HepG2 (cell line): ENCODE data around the gene SLC35B4. TPM values are rescaled to one million over a fixed set of nuclear protein-coding genes. Genes with fewer than 3 reads are reported as not detected.

ENCODE experiments used
- ATAC-seq: fragments of 200-7000 bp; cut with Tn5 transposase; 3 replicates; pipeline ENCODE4 v1.9.1; 2020; ENCODE audit warnings: mild to moderate bottlenecking, moderate library complexity
- BruUV-seq: library from RNA; stranded (reverse); fragments of 400-500 nt; replicated peaks from 2 replicates; lab custom pipeline; 2021; lab: Mats Ljungman, UMichigan
- CTCF ChIA-PET: fragments of 300-600 bp; formaldehyde crosslinking; extraction: SDS; loops from one replicate; lab custom pipeline; 2021; ENCODE audit warnings: low total read pairs, inconsistent platforms, low intra/inter-chr PET ratio; lab: Yijun Ruan, JAX
- POLR2A ChIA-PET: fragments of 350-600 bp; sonication (Branson Sonifier 250); formaldehyde crosslinking; loops from one replicate; lab custom pipeline; 2020; ENCODE audit warnings: antibody characterized with exemption, inconsistent platforms; lab: Yijun Ruan, JAX
- DNase-seq: peaks from one replicate; pipeline ENCODE4 v3.0.0-alpha.2; 2015; ENCODE audit warnings: low spot score
- FAIRE-seq: peaks from 3 replicates; lab custom pipeline; 2011; peaks lifted over from hg19 to GRCh38; lab: Jason Lieb, UNC
- H2AFZ ChIP-seq: one replicate; pipeline ENCODE4 v1.6.1; 2011; ENCODE audit warnings: low read length, inconsistent platforms
- H3K27ac ChIP-seq: fragments of 300-600 bp; 3 replicates; pipeline ENCODE4 v1.8.0; 2011; ENCODE audit warnings: mixed run types, mild to moderate bottlenecking, mixed read lengths, low read length, inconsistent platforms; ENCODE audit not compliant: insufficient read depth; ENCODE audit errors: extremely low read length
- H3K27me3 ChIP-seq, 2 experiments: fragments of 200-600 bp in 1 of 2; 2 replicates in 1 of 2; 3 replicates in 1 of 2; pipeline versions ENCODE4 v1.6.0 to v1.8.0; 2011; ENCODE audit warnings: low read length in 2 of 2, mild to moderate bottlenecking in 2 of 2, moderate library complexity in 2 of 2, inconsistent platforms in 1 of 2; ENCODE audit not compliant: insufficient read depth in 2 of 2, control insufficient read depth in 1 of 2
- H3K36me3 ChIP-seq, 2 experiments: fragments of 200-600 bp in 1 of 2; replicated peaks in 1 of 2; 2 replicates in 1 of 2; 3 replicates in 1 of 2; pipeline versions ENCODE4 v1.5.1 to v1.8.0; 2011; ENCODE audit warnings: low read length in 2 of 2, inconsistent platforms in 1 of 2; ENCODE audit not compliant: insufficient read depth in 2 of 2, control insufficient read depth in 1 of 2
- H3K4me1 ChIP-seq: 2 replicates; pipeline ENCODE4 v1.5.1; 2012; ENCODE audit warnings: low read length, inconsistent platforms; ENCODE audit not compliant: insufficient read depth
- H3K4me2 ChIP-seq: 2 replicates; pipeline ENCODE4 v1.6.0; 2011; ENCODE audit warnings: low read depth, low read length, inconsistent platforms
- H3K4me3 ChIP-seq, 3 experiments: fragments of 200-600 bp in 1 of 3; sonication (generic), shearing (Covaris generic) in 1 of 3; replicated peaks in 1 of 3; 2 replicates each; pipeline ENCODE4 v1.5.1; 2011 to 2016; ENCODE audit warnings: low read length in 3 of 3, inconsistent platforms in 2 of 3, low read depth in 2 of 3, mild to moderate bottlenecking in 2 of 3, control low read depth in 1 of 3, mixed read lengths in 1 of 3; ENCODE audit not compliant: insufficient read depth in 1 of 3
- H3K79me2 ChIP-seq: one replicate; pipeline ENCODE4 v1.6.1; 2011; ENCODE audit warnings: low read length, inconsistent platforms; ENCODE audit not compliant: insufficient read depth
- H3K9ac ChIP-seq: 2 replicates; pipeline ENCODE4 v1.6.0; 2011; ENCODE audit warnings: mild to moderate bottlenecking, low read depth, low read length, inconsistent platforms; ENCODE audit not compliant: insufficient read depth
- H3K9me3 ChIP-seq: 2 replicates; pipeline ENCODE4 v1.5.1; 2012; ENCODE audit warnings: mild to moderate bottlenecking, low read length
- H4K20me1 ChIP-seq: 2 replicates; pipeline ENCODE4 v1.6.0; 2011; ENCODE audit warnings: inconsistent platforms, mild to moderate bottlenecking, low read length, moderate library complexity; ENCODE audit not compliant: insufficient read depth
- CTCF ChIP-seq: sonication (generic); formaldehyde crosslinking; IDR thresholded peaks from 2 replicates; pipeline ENCODE4 v1.5.0; 2020; ENCODE audit warnings: mild to moderate bottlenecking, missing genetic modification reagents, moderate library complexity
- E2F5 ChIP-seq: sonication (generic); formaldehyde crosslinking; conservative IDR thresholded peaks from 2 replicates; pipeline ENCODE4 v1.4.0; 2020; ENCODE audit warnings: missing genetic modification reagents
- FOXA3 ChIP-seq: IDR thresholded peaks from 2 replicates; pipeline ENCODE4 v1.6.1; 2016; ENCODE audit warnings: missing genetic modification reagents, missing compliant biosample characterization
- FOXP1 ChIP-seq, 2 experiments: fragments of 450-650 bp in 1 of 2; IDR thresholded peaks; 2 replicates each; pipeline ENCODE4 v1.6.1; 2017 to 2018; ENCODE audit warnings: antibody characterized with exemption in 1 of 2
- MAFK ChIP-seq, 2 experiments: IDR thresholded peaks in 1 of 2; conservative IDR thresholded peaks in 1 of 2; 2 replicates each; pipeline ENCODE4 v1.6.1; 2011; ENCODE audit warnings: improper control_type of control experiment in 2 of 2, low read length in 2 of 2
- MXD3 ChIP-seq: IDR thresholded peaks from 2 replicates; pipeline ENCODE4 v1.6.1; 2016; ENCODE audit warnings: mild to moderate bottlenecking, missing biosample characterization, missing genetic modification reagents
- PAXIP1 ChIP-seq: sonication (generic); formaldehyde crosslinking; conservative IDR thresholded peaks from 2 replicates; pipeline ENCODE4 v1.4.0; 2020; ENCODE audit warnings: mild to moderate bottlenecking, missing genetic modification reagents, moderate library complexity
- SIN3B ChIP-seq: fragments of 150-350 bp; IDR thresholded peaks from 2 replicates; pipeline ENCODE4 v1.6.1; 2014; ENCODE audit warnings: low read length
- STAT5B ChIP-seq: sonication (generic); formaldehyde crosslinking; IDR thresholded peaks from 2 replicates; pipeline ENCODE4 v1.4.0; 2020; ENCODE audit warnings: missing genetic modification reagents
- TEF ChIP-seq: sonication (generic); formaldehyde crosslinking; IDR thresholded peaks from 2 replicates; pipeline ENCODE4 v1.5.0; 2020; ENCODE audit warnings: missing genetic modification reagents
- THAP11 ChIP-seq: IDR thresholded peaks from 2 replicates; pipeline ENCODE4 v1.6.1; 2016; ENCODE audit warnings: missing biosample characterization, missing genetic modification reagents
- TP53 ChIP-seq: sonication (generic); formaldehyde crosslinking; conservative IDR thresholded peaks from 2 replicates; pipeline ENCODE4 v1.4.0; 2020; ENCODE audit warnings: missing genetic modification reagents
- ZBTB20 ChIP-seq: sonication (generic); formaldehyde crosslinking; IDR thresholded peaks from 2 replicates; pipeline ENCODE4 v1.8.1; 2023; ENCODE audit warnings: missing genetic modification reagents, low read depth, mild to moderate bottlenecking, borderline replicate concordance
- ZNF232 ChIP-seq: sonication (generic); formaldehyde crosslinking; IDR thresholded peaks from 2 replicates; pipeline ENCODE4 v1.4.0; 2020; ENCODE audit warnings: missing genetic modification reagents, borderline replicate concordance
- ZNF761 ChIP-seq: sonication (generic); formaldehyde crosslinking; conservative IDR thresholded peaks from 2 replicates; pipeline ENCODE4 v1.4.0; 2020; ENCODE audit warnings: mild to moderate bottlenecking, missing genetic modification reagents
- ZSCAN20 ChIP-seq: sonication (generic); formaldehyde crosslinking; IDR thresholded peaks from 2 replicates; pipeline ENCODE4 v1.4.0; 2020; ENCODE audit warnings: missing genetic modification reagents, mild to moderate bottlenecking, borderline replicate concordance
- WGBS: methylation state at CpG from one replicate; pipeline ENCODE4 v1.1.6; 2017; ENCODE audit warnings: low lambda C conversion rate; 5-methylcytosine and 5-hydroxymethylcytosine counted together
- in situ Hi-C: cut with HindIII; loops from 2 replicates; pipeline ENCODE4 v1.10.0; 2017; ENCODE audit warnings: low pct_unique_long_range_greater_than_20kb; ENCODE audit not compliant: extremely low pct_ligation_motif_present
- intact Hi-C: fragments of 100-400 bp; cut with micrococcal nuclease; formaldehyde crosslinking; loops from one replicate; pipeline ENCODE4 v1.10.0; 2022; ENCODE audit not compliant: unreplicated experiment
- polyA plus RNA-seq, 8 experiments: library from polyadenylated mRNA; depleted of rRNA in 3 of 8; stranded (reverse) in 7 of 8; unstranded in 1 of 8; fragments of >200 nt; fragmentation: Illumina TruSeq in 4 of 8; extraction: Trizol in 4 of 8; gene quantifications; 2 replicates each; pipeline versions ENCODE4 v1.2.1 to v1.2.3, GENCODE V29; 2011 to 2016; ENCODE audit warnings: low read depth in 4 of 8, missing spikeins in 1 of 8, mixed read lengths in 1 of 8; ENCODE audit not compliant: insufficient read depth in 1 of 8
- total RNA-seq, 5 experiments: library from RNA; depleted of rRNA; stranded (reverse); fragments of >200 nt; fragmentation: Illumina TruSeq; extraction: Trizol; gene quantifications; 2 replicates each; pipeline ENCODE4 v1.2.3, GENCODE V29; 2016; ENCODE audit warnings: low read depth in 1 of 5

The SLC35B4 gene
- total and polyA plus RNA-seq, 2 of the 13 experiments (the other 11 are each of a cell fraction or from before 2014, with no cell fraction given), result 17.1 to 17.8 TPM

GRCh38 chr7:134287916-134288659 lies 28.6 kb downstream of the SLC35B4 start (continued):
- TF ChIP-seq E2F5 (CRISPR knock-in tag) (no peak), FOXP1 (IDR thresholded peaks at IDR 0.05) (no peak), FOXP1 (CRISPR knock-in tag; IDR thresholded peaks at IDR 0.05) (no peak)
- TF ChIP-seq, all 625 proteins: peak for 0

- Histone ChIP-seq H3K9me3 (no peaks in the 10 kb centered on the region), H3K4me2 (no peak overlapping the region), H3K4me3 (no peak overlapping the region), H2AFZ (no peak overlapping the region), H3K27ac (no peak overlapping the region), H3K79me2 (no peaks in the 10 kb centered on the region), H4K20me1 (no peaks in the 10 kb centered on the region), H3K4me1 (no peaks in the 10 kb centered on the region), H3K27me3 (no peaks in the 10 kb centered on the region), H3K9ac (no peak overlapping the region), H3K36me3 (no peaks in the 10 kb centered on the region)
- intact Hi-C loops, result no loop called here
- ChIA-PET POLR2A (no interaction called here), CTCF (no interaction called here)
- BruUV-seq, result no TSS peak
- in situ Hi-C loops, result no loop called here
- WGBS, result 32% methylated on average over 3 of the region's 3 CpGs
- FAIRE-seq (no peak), ATAC-seq (no peak), DNase-seq (no peak)
- TF ChIP-seq STAT5B (CRISPR knock-in tag), result no peak
- no peak for TF ChIP-seq CTCF (CRISPR knock-in tag)
- no peak for TF ChIP-seq FOXA3 (CRISPR knock-in tag)
- no peak for TF ChIP-seq ZBTB20 (CRISPR knock-in tag)
- TF ChIP-seq ZNF232 (CRISPR knock-in tag), result no peak
- TF ChIP-seq ZSCAN20 (CRISPR knock-in tag), result no peak
- no peak for TF ChIP-seq PAXIP1 (CRISPR knock-in tag)
- no peak for TF ChIP-seq MXD3 (CRISPR knock-in tag)
- no peak for TF ChIP-seq TEF
- no peak for TF ChIP-seq MAFK (conservative IDR thresholded peaks at IDR 0.05 in 1 of 2, IDR thresholded peaks at IDR 0.05 in 1 of 2; ENCODE audit: low read length in 2 of 2)
- no peak for TF ChIP-seq TP53 (CRISPR knock-in tag)
- TF ChIP-seq SIN3B, result no peak
- no peak for TF ChIP-seq THAP11 (CRISPR knock-in tag)
- TF ChIP-seq ZNF761 (CRISPR knock-in tag), result no peak
These were observed 31.8 kb downstream of the SLC35B4 start for GRCh38 chr7:134284952-134285351.
